Left lung (tissue), 10 donors: Measurements from ENCODE around the gene DYRK1A. TPM values are rescaled to one million over a fixed set of nuclear protein-coding genes. Genes with fewer than 3 reads are reported as not detected.

Source experiments
- ATAC-seq: fragments of 200-7000 bp; cut with Tn5 transposase; one replicate; pipeline ENCODE4 v1.9.1; 2020; ENCODE audit warnings: moderate library complexity
- DNase-seq, 4 donors: peaks; one replicate each; pipeline ENCODE4 v3.0.0-alpha.2; 2013 to 2020
- H3K27ac ChIP-seq, 2 donors: fragments of 200-600 bp; sonication (generic) in 1 of 2; one replicate each; pipeline versions ENCODE4 v1.5.0 to v1.8.0; 2020 to 2021
- H3K27me3 ChIP-seq, 2 donors: fragments of 200-600 bp; sonication (generic) in 1 of 2; one replicate each; pipeline versions ENCODE4 v1.5.0 to v1.8.0; 2020 to 2021
- H3K36me3 ChIP-seq, 2 donors: fragments of 200-600 bp; sonication (generic) in 1 of 2; one replicate each; pipeline versions ENCODE4 v1.5.0 to v1.8.0; 2020 to 2021
- H3K4me1 ChIP-seq, 2 donors: fragments of 200-600 bp; one replicate each; pipeline ENCODE4 v1.8.0; 2021
- H3K4me3 ChIP-seq, 2 donors: fragments of 200-600 bp; sonication (generic) in 1 of 2; one replicate each; pipeline versions ENCODE4 v1.5.0 to v1.8.0; 2020 to 2021; ENCODE audit warnings: mild to moderate bottlenecking in 1 of 2
- H3K9me3 ChIP-seq, 2 donors: fragments of 200-600 bp; sonication (generic) in 1 of 2; one replicate each; pipeline versions ENCODE4 v1.5.0 to v1.8.0; 2020 to 2021
- intact Hi-C, 2 donors: fragments of 100-400 bp; cut with DNase I; formaldehyde crosslinking; loops; one replicate each; pipeline versions ENCODE4 v1.11.2 to v1.14.2; 2022
- polyA plus RNA-seq, 6 donors: library from polyadenylated mRNA; unstranded; fragments of 120-200 nt; gene quantifications; one replicate each; pipeline ENCODE4 v1.2.1, GENCODE V29; 2013; ENCODE audit not compliant: insufficient read length in 6 of 6
- total RNA-seq, 2 donors: library from RNA; stranded (reverse); fragmentation: NEBNext Ultra II Directional; extraction: Animal tissue kit (Norgen Biotek cat#: 25700); gene quantifications; one replicate each; pipeline ENCODE4 v1.2.1, GENCODE V29; 2021
- TF ChIP-seq, protein P1 (sequence below), 2 donors: fragments of 200-600 bp; sonication (generic) in 1 of 2; IDR thresholded peaks; one replicate each; pipeline versions ENCODE4 v1.5.0 to v1.8.0; 2021; ENCODE audit warnings: antibody characterized with exemption in 2 of 2
- donor health status: DM: no; HTN: yes; CAD: no.
- donor health status: DM: no; HTN: no; CAD: no.

The DYRK1A gene
- total and polyA plus RNA-seq, 8 donors, result 57.0 to 69.9 (median 65.8) TPM

DNA sequence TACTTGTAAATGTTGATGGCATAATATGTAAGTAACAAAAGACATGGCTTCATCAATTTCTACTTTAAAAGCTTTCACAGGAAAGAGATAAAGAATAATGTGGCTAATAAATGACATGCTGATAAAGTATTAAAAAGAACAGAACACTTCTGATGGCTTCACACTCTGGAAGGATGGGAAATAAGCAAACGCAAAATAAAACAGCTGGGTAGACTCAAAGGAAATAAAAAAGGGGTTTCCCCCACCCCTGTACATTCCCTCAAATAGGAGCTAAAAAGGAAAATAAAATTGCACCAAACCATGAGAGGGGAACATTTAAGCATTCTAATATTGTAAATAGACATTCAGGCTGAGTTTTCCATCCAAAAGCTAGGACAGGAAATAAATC lies 27.0 kb upstream of the DYRK1A start:
- Histone ChIP-seq H3K27ac (peak overlapping the region; percentile 64 to 67), H3K4me3 (no peak overlapping the region), H3K4me1 (peaks cover 0 to 17% of the 10 kb centered on the region in 2 donors), H3K9me3 (peaks cover 0 to 6% of the 10 kb centered on the region in 2 donors), H3K27me3 (no peaks in the 10 kb centered on the region), H3K36me3 (no peaks in the 10 kb centered on the region)
- no peak for ATAC-seq
- TF ChIP-seq, protein P1, sequence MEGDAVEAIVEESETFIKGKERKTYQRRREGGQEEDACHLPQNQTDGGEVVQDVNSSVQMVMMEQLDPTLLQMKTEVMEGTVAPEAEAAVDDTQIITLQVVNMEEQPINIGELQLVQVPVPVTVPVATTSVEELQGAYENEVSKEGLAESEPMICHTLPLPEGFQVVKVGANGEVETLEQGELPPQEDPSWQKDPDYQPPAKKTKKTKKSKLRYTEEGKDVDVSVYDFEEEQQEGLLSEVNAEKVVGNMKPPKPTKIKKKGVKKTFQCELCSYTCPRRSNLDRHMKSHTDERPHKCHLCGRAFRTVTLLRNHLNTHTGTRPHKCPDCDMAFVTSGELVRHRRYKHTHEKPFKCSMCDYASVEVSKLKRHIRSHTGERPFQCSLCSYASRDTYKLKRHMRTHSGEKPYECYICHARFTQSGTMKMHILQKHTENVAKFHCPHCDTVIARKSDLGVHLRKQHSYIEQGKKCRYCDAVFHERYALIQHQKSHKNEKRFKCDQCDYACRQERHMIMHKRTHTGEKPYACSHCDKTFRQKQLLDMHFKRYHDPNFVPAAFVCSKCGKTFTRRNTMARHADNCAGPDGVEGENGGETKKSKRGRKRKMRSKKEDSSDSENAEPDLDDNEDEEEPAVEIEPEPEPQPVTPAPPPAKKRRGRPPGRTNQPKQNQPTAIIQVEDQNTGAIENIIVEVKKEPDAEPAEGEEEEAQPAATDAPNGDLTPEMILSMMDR (IDR thresholded peaks at IDR 0.05), result no peak
- intact Hi-C loops, result no loop called here
- DNase-seq, result no peak

DNA sequence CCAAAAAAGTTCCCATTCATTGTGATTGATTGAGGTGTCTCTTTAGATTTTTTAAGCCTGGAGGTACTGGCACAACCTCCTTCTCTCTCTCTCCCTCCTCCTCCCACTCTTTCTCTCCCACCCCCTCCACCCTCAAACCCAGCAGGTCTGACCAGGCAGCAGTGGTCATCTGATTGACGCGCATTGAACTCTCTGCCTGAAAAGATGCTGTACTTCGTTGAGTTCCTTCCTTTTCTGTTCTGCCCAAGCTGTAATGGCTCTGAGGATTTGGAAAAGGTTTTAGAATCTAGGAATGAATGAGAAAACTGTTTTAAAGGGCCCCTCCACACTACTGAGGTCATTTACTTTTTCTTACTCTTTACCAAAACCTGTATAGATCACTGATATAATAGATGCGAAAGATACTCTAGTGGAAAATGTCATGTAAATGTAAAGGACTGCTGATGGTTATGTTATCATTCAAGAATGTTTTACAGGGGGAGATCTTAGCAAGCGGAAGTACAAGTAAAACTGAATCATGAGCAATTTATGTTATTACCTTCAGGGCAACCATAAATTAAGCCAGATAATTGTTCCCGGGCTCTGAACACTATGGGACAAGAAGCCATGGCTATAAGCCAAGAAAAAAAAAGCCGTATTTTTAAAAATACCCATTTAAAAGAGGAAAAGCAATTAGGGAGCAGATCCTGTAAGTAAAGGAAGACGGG lies 25.2 kb upstream of the DYRK1A start:
- Histone ChIP-seq H3K4me1 (peaks cover 0 to 17% of the 10 kb centered on the region in 2 donors), H3K36me3 (no peaks in the 10 kb centered on the region), H3K9me3 (peaks cover 0 to 6% of the 10 kb centered on the region in 2 donors), H3K27ac (no peak overlapping the region), H3K4me3 (no peak overlapping the region), H3K27me3 (no peaks in the 10 kb centered on the region)
- intact Hi-C loops, result no loop called here
- ATAC-seq (no peak), DNase-seq (no peak)
- TF ChIP-seq, protein P1 (IDR thresholded peaks at IDR 0.05), result no peak

DNA sequence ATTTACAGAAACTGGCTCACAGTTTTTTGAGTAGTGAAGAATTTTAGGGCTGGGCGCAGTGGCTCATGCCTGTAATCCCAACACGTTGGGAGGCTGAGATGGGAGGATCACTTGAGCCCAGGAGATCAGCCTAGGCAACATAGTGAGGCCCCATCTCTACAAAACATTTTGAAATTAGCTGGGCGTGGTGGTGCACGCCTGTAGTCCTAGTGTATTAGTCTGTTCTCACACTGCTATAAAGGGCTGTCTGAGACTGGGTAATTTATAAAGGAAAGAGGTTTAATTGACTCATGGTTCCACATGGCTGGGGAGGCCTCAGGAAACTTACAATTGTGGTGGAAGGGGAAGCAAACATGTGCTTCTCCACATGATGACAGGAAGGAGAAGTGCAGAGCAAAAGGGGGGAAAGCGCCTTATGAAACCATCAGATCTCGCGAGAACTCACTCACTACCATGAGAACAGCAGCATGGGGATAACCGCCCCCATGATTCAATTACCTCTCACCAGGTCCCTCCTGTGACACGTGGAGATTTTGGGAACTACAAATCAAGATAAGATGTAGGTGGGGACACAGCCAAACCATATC lies 24.4 kb upstream of the DYRK1A start:
- Histone ChIP-seq H3K9me3 (peaks cover 0 to 7% of the 10 kb centered on the region in 2 donors), H3K27me3 (no peaks in the 10 kb centered on the region), H3K27ac (no peak overlapping the region), H3K36me3 (no peaks in the 10 kb centered on the region), H3K4me1 (peaks cover 0 to 17% of the 10 kb centered on the region in 2 donors), H3K4me3 (no peak overlapping the region)
- intact Hi-C loops, result no loop called here
- TF ChIP-seq, protein P1 (IDR thresholded peaks at IDR 0.05), result no peak
- ATAC-seq (no peak), DNase-seq (no peak)

DNA sequence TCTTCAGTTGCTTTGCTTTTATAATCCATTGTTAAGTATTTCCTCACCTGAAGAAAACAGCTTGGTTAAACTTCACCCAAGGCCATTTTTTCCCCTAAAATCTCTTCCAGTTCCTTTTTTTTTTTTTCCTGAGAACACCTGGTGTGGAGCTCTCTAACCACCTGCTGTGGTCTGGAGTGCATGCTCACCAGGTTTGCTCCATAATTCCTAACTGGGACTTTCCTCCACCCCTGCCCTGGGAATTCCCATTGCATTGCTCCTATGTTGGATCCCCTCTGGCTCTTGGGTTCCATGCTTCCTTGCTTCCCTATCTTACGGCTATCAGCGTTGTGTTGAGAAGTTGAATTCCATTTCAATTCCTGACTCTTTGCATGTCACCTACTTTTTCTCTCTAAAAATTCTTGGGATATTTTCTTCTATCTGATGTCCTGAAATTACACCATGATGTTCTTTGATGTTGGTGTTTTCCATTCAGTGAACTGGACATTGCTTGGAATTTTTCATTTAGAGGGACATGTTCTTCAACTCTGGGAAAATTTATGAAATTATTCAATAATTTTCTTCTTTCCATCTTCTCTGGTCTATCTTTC lies 19.6 kb upstream of the DYRK1A start:
- intact Hi-C loops, result no loop called here
- Histone ChIP-seq H3K4me3 (no peak overlapping the region), H3K27me3 (no peaks in the 10 kb centered on the region), H3K9me3 (peaks cover 0 to 44% of the 10 kb centered on the region in 2 donors), H3K4me1 (peaks cover 0 to 4% of the 10 kb centered on the region in 2 donors), H3K27ac (no peak overlapping the region), H3K36me3 (no peaks in the 10 kb centered on the region)
- no peak for ATAC-seq
- DNase-seq, result no peak
- TF ChIP-seq, protein P1 (IDR thresholded peaks at IDR 0.05), result no peak

DNA sequence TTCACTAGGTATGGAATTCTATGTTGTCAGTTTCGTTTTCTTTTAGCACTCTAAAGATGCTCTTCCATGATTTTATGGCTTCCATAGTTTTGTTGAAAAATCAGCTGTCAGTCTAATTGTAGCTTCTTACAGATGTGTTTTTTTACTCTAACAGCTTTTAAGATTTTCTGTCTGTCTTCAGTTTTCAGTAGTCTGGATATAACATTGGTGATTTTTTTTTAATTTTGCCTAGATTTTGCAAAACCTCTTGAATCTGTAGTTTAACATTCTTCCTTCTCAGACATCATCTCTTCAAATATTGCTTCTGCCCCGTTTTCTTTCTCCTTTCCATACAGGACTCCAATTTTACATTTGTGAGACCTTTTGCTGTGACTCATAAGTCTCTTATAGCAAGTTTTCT lies 17.9 kb upstream of the DYRK1A start:
- DNase-seq (no peak), ATAC-seq (no peak)
- Histone ChIP-seq H3K4me1 (peaks cover 0 to 4% of the 10 kb centered on the region in 2 donors), H3K9me3 (peaks cover 0 to 38% of the 10 kb centered on the region in 2 donors), H3K27ac (no peak overlapping the region), H3K36me3 (no peaks in the 10 kb centered on the region), H3K4me3 (no peak overlapping the region), H3K27me3 (no peaks in the 10 kb centered on the region)
- TF ChIP-seq, protein P1 (IDR thresholded peaks at IDR 0.05), result no peak
- intact Hi-C loops, result no loop called here
